Measurements from ENCODE around the gene AP3M1.

The AP3M1 gene

DNA sequence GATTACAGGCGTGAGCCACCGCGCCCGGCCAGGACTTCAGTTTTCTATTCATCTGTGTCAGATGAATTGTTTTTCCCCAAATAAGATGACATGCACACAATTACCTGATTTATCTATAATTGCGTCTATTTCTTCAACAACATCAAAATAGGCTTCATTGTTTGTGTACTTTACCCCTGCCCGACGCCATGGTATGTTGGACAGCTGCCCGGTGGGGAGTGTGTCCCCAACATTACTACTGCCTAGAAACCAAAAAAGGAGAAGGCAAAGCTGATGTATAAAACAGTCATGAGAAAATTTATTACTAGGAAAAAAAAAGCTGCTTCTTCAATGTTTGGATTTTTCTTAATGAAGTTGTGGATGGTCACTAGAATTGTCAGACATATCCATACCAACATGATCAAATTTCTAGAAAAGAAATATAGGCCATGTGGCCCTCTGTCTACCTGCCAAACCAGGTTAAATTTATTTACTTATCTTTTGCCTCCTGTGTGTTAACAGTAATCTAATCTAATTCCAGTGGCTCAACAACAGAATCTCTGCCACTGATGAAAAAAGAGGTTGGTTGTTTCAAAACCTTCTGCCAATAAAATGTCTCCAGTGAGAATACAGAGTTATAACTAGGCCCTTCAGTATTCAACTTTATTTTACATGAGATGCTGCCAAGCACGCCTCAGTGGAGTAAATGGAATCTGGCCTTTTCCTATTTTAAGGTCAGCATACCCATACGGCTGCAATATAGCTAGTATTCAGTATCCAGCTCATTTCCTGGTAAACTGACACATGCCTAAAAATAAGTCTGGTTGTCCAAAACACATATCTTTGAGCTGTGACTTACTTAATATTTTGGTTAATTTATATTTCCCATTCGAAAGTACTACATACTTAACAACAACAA lies 16.5 kb downstream of the AP3M1 start:
- TF ChIP-seq, protein P1, sequence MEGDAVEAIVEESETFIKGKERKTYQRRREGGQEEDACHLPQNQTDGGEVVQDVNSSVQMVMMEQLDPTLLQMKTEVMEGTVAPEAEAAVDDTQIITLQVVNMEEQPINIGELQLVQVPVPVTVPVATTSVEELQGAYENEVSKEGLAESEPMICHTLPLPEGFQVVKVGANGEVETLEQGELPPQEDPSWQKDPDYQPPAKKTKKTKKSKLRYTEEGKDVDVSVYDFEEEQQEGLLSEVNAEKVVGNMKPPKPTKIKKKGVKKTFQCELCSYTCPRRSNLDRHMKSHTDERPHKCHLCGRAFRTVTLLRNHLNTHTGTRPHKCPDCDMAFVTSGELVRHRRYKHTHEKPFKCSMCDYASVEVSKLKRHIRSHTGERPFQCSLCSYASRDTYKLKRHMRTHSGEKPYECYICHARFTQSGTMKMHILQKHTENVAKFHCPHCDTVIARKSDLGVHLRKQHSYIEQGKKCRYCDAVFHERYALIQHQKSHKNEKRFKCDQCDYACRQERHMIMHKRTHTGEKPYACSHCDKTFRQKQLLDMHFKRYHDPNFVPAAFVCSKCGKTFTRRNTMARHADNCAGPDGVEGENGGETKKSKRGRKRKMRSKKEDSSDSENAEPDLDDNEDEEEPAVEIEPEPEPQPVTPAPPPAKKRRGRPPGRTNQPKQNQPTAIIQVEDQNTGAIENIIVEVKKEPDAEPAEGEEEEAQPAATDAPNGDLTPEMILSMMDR (IDR thresholded peaks at IDR 0.05; ENCODE audit: control insufficient read depth, extremely low read depth, insufficient read depth), result no peak
- H3K4me3 ChIP-seq (ENCODE audit: low read depth, low read length), result no peak overlapping the region
- DNase-seq (ENCODE audit: low read depth), result no peak

DNA sequence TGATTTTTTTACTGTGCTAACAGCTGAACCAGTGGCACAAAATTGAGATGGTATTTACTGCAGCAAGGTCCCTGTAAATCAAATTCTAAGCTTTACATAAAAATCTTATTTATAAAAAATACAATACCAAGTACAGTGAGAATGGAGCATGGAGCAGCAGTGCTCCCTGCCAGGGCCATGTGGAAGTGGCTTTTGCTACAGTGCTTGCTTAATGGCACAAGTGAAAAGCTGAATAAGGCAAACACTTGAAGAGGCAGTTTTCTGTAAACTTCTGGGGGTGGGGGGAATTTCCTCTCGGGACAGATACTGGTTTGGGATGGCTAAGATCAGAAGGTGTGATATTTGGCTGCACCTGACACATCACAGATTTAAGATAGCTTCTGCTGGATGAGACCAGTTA lies 27.5 kb downstream of the AP3M1 start:
- DNase-seq (ENCODE audit: low read depth), result no peak
- no peak overlapping the region for H3K4me3 ChIP-seq (ENCODE audit: low read depth, low read length)
- TF ChIP-seq, protein P1 (IDR thresholded peaks at IDR 0.05; ENCODE audit: control insufficient read depth, extremely low read depth, insufficient read depth), result no peak

DNA sequence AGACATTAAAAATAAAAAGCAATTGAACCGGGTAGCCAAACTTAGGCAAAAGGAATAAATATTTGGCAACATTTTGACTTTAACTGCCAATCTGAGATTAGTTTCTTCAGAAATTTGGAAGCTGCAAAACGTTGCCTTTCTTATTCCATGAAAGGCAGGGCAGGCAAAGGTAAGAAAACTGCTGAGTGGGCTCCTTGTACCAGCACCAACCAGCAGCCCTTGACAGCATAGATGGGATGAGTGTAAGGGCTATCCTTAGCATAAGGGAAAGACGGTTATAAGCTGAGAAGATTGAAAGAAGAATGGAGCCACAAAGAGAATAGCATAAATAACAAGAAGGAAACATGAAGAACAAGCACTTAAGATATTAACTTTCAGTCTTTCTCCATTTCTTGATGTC lies 28.6 kb downstream of the AP3M1 start:
- no peak for DNase-seq (ENCODE audit: low read depth)
- no peak overlapping the region for H3K4me3 ChIP-seq (ENCODE audit: low read depth, low read length)
- TF ChIP-seq, protein P1 (IDR thresholded peaks at IDR 0.05; ENCODE audit: control insufficient read depth, extremely low read depth, insufficient read depth), result no peak

DNA sequence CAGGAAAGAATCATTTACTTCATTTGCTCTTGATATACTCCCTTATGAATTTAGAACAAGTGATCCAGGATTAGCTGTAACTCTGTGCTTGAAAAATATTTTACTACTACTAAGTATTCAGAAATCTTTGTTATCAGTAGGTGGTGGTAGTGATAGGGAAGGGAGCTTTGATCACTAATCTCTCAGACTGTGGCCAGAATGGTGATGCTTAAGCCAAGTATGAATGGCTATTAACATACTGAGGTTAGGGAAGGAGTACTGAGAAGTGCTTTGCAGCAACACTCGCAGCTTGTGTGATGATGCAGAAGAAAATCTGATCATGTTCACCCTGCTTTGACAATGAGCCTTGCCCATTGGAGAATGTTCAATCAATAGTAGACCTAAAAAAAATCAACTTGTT lies 29.3 kb downstream of the AP3M1 start:
- TF ChIP-seq, protein P1 (IDR thresholded peaks at IDR 0.05; ENCODE audit: control insufficient read depth, extremely low read depth, insufficient read depth), result no peak
- H3K4me3 ChIP-seq (ENCODE audit: low read depth, low read length), result no peak overlapping the region
- no peak for DNase-seq (ENCODE audit: low read depth)

DNA sequence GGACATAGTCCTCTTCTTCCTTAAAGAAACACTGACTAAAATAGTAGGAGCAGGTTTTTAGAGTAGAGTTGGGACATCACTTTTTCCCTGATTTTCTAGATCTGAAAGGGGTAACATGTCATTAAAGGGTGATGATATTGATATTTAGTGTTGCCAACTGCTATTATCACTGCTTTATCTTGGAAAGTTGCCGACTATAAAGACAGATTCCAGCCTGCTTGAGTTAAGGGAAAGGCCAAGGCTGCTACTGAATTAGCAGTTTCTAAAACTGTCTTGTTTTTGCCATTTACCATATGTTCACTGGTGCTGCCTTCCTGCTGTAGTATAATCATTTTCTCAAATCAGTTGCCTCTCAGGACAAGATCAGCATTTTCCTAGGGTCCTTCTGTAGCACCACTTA lies 29.7 kb downstream of the AP3M1 start:
- no peak for DNase-seq (ENCODE audit: low read depth)
- TF ChIP-seq, protein P1 (IDR thresholded peaks at IDR 0.05; ENCODE audit: control insufficient read depth, extremely low read depth, insufficient read depth), result no peak
- no peak overlapping the region for H3K4me3 ChIP-seq (ENCODE audit: low read depth, low read length)

DNA sequence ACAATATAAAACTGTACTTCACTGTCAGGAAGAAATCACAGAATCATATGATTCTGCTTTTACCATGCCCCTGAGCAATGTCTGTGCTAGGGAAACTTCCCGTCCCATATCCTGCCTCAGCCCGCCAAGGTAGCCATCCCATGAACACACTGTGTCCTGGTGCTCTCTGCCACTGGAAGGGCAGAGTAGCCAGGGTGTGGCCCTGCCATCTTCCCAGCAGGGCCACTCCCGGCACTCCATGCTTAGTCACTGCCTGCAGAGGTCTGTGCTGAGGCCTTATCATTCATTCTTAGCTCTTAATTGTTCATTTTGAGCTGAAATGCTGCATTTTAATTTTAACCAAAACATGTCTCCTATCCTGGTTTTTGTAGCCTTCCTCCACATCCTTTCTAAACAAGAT lies 31.8 kb downstream of the AP3M1 start:
- no peak for DNase-seq (ENCODE audit: low read depth)
- H3K4me3 ChIP-seq (ENCODE audit: low read depth, low read length), result no peak overlapping the region
- TF ChIP-seq, protein P1 (IDR thresholded peaks at IDR 0.05; ENCODE audit: control insufficient read depth, extremely low read depth, insufficient read depth), result no peak

DNA sequence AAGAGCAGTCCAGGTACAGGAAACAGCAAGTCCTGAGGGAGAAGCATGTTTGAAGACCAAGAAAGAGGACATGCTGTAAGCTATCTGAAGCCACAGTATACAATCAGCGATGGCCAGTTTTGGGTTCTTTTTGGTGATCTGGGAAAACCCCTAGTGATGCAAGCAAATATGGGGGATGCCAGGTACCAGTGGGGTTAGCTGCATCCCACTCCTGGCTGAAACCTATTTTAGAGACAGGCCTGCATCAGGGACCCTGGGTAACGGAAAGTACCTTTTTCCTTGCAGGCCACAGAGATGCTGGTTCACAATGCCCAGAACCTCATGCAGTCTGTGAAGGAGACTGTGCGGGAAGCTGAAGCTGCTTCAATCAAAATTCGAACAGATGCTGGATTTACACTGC lies 32.9 kb downstream of the AP3M1 start:
- DNase-seq (ENCODE audit: low read depth), result no peak
- H3K4me3 ChIP-seq (ENCODE audit: low read depth, low read length), result no peak overlapping the region
- TF ChIP-seq, protein P1 (IDR thresholded peaks at IDR 0.05; ENCODE audit: control insufficient read depth, extremely low read depth, insufficient read depth), result no peak

All from LNCaP clone FGC (cell line).